ENCODE results near the gene LRBA.

The LRBA gene

GRCh38 chr4:150369434-150370380, 645.4 kb downstream of the LRBA start:
- DNase-seq (ENCODE audit: low read depth, low spot score) = no peak

DNA sequence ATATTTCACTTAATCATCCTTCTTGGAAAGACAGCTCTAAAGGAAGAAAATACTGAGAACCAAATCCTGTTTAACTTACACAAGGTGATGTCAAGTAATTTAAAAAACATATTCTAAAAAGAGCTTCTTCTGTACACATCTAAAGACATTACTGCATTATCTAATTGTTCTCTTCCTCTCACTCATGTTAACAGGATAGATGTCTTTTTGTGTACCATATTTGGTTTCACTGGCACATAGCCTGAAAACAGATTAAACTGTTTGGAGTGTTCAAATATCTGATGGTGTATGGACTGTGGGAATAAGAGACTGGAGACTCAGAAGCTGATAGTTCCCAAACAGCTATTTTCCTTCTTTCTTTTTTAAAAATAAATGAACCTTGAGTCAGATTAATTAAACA, 646.4 kb downstream of the LRBA start:
- DNase-seq (ENCODE audit: low read depth, low spot score) = no peak

DNA sequence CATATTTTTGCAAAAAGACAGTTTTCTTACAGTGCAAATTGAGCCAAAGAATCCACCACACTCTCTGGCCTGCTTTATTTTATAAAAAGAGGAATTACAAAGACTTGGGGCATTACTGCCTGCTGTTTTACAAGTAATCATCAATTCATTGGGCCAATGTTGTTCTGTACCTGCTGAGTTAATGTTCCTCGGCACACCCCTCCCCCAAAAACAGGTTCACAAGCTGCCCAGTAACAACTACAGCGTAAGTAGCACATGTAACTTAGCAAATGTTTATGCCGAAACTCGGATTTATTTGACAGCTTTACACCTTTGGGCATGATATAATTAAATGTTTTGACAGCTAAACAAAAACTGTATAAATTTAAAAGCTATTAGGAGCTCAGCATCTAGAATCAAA, 647.8 kb downstream of the LRBA start:
- DNase-seq (ENCODE audit: low read depth, low spot score) = peak; percentile 14

DNA sequence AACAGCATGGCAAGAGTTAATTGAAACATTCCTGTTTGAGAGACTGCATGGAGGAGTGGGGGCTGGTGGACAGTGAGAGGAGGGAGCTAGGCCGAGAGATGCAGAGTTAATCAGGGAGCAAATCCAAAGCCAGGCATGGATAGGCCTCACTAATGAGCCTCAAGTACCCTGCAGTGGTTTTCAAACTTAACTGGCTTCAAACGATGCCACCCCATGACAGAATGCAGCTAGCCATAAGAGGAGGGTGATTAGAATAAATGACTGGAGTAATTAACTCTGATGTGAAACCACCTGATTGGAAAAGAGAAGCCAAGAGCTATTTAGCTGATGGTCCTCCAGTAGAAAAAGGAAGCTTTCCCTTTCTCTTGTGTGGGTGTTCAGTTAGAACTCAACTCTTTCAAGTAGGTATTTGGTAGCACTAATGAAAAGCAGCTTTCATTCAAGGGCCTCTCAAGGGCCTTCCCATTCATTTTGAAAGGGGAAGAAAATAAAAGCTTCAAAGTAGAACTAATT, 648.5 kb downstream of the LRBA start:
- peak; percentile 83 for DNase-seq (ENCODE audit: low read depth, low spot score)

DNA sequence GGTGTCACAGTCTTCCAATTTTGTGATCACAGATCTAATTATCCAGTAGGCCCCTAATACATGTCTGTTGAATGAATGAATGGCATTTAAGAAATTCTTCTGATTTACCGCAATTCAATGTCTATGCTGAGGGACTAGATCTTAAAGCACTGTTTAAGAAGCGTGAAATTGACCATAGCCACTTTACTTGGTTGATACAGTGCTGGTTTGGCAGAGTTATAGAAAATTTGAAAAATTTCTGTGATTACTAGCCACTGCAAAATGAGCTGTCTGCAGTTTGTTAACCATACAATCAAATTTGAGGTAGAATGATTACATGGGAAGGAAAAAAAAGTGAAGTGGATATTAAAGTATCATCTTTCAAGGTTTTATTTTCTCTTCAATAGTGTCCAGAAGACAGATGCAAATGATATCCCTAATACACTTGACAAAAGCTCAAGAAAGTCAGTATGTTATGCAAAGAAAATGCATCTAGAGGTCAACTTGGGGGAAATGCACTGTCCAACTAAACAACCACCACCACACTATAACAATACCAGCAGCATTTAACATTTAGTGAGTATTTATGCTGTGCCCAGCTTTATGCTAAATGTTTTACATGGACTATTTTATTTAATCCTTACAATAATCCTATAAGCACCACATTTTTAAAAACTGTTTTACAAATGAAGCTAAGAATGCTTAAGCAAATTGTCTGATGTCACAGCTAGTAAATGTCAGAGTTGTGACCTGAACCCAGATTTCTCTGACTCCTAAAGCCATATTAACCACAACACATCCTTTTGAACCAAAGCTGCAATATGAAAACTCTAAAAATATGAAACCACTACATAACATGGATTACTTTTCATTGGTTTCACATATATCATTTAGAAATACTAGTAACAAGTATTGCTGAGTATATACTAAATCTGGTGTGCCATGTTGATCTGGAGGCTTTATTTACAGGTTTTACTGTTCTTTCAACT, 651.1 kb downstream of the LRBA start:
- no peak for DNase-seq (ENCODE audit: low read depth, low spot score)

GRCh38 chr4:150358691-150359090, 656.4 kb downstream of the LRBA start:
- no peak for DNase-seq (ENCODE audit: low read depth, low spot score)

GRCh38 chr4:150357829-150358228, 657.3 kb downstream of the LRBA start:
- no peak for DNase-seq (ENCODE audit: low read depth, low spot score)

DNA sequence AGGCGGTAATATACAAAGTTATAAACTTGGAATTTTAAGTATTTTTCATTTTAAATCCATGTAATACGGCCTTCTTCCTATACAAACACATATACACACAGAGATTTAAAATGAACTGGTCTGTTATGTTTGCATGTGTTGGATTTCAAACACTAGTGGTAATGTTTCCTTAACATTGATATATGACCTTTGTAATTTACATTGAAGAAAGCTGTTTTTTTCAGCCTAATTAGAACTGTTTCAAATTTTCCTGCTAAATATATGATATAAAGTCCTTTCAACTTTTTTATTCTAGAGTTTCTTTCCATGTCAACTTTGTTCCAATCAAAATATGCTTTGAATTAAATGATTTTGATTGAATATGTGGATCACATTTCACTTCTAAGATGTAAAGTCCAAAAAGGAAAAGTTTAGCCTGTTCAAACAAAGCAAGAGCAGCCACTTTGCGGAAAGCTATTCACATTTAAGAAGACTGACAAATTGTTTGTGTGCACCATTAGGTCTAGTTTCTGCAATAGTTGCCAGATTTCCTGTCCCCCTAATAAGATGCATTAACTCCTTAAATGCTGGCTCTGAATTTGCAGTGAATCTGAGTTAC, 659.1 kb downstream of the LRBA start:
- no peak for DNase-seq (ENCODE audit: low read depth, low spot score)

DNA sequence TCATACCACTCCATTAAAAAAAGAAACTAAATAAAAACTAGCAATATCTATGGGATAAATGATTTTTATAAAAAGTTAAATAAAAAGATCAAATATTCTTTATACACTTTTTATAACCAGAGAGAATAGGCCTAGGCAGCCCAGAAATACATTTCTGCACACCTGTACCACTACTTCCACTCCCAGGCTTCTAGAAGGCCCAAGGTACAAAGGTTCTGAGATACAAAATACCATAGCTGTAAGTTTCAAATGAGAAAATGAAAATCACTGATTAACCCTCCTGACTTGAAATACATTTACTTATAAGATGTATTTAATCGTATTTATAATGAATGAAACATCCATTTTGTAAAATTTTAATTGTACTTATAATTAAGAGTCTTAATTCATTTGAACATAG, 659.7 kb downstream of the LRBA start:
- no peak for DNase-seq (ENCODE audit: low read depth, low spot score)

- DNase-seq (ENCODE audit: low read depth, low spot score) = no peak
Measured at GRCh38 chr4:150354214-150354796, 660.8 kb downstream of the LRBA start.

DNA sequence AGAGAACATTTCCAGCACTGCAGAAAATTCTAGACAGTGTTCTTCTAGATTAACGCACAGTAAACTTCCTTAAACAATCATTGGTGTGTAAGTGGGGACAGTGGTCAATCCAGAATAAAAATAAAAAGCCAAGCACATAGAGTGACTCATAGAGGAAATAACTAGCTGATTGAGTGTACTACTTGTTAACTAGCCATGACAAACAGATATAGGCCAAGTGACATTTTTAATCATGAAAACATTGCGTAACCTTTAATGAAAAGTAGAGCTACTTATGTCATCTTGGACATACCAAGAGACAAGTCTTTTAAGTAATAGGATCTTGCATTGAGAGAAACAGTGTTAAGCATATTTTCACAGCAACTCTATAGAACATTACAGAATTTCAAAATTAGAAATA, 667.0 kb downstream of the LRBA start:
- DNase-seq (ENCODE audit: low read depth, low spot score) = no peak

- DNase-seq (ENCODE audit: low read depth, low spot score) = no peak
Measured at GRCh38 chr4:150345207-150345744, 669.8 kb downstream of the LRBA start.

GRCh38 chr4:150343796-150344195, 671.3 kb downstream of the LRBA start:
- DNase-seq (ENCODE audit: low read depth, low spot score) = no peak

GRCh38 chr4:150342945-150343344, 672.1 kb downstream of the LRBA start:
- no peak for DNase-seq (ENCODE audit: low read depth, low spot score)

- DNase-seq (ENCODE audit: low read depth, low spot score) = peak; percentile 48
Measured at GRCh38 chr4:150337734-150338133, 677.4 kb downstream of the LRBA start.

- DNase-seq (ENCODE audit: low read depth, low spot score) = peak; percentile 31
Measured at GRCh38 chr4:150336676-150337412, 678.2 kb downstream of the LRBA start.

DNA sequence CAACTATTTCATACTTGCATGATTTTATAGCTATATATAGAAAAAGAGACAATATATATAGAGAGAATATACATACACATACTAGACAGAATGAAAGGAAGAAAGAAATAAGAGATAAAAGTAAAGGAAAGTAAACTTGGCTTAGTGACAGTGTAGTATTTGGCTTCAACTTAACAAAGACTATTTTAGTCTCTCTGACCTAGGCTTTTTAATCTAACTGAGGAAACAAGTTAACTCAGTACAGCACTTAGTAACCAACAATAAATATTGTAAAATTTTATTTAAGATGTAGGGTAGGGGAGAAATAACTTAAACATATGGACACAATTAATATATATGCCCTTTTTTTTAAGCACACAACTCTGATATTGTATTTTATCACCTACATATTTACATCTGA, 682.1 kb downstream of the LRBA start:
- DNase-seq (ENCODE audit: low read depth, low spot score) = no peak

GRCh38 chr4:150332086-150332485, 683.0 kb downstream of the LRBA start:
- DNase-seq (ENCODE audit: low read depth, low spot score) = no peak

DNA sequence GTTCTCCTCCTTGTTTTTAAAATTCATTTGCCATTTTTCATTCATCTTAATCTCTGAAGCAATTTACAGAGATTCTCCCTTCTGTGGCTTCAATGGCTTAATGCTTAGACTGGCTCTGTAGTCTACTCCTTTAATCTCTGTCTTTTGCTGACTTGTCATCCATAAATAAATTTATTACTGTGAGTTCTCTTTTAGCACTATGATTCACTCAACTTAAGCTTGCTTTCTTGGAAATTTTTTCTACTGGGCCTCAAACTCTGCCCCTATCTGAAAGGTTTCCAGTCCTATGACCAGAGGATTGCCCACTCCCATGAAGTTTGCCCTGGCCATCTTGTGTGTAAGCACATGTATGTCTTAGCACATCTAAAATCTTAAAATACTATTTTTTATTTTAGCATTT, 685.7 kb downstream of the LRBA start:
- no peak for DNase-seq (ENCODE audit: low read depth, low spot score)

GRCh38 chr4:150328496-150328895, 686.6 kb downstream of the LRBA start:
- no peak for DNase-seq (ENCODE audit: low read depth, low spot score)
